ENCODE measurements around the gene PRPSAP1.
"Not testable (repeated sequence)": the region's sequence is repeated elsewhere in the genome, so short reads cannot be mapped to it uniquely, and the experiment has no call there.

The PRPSAP1 gene

GRCh38 chr17:76359375-76359774 is 5.7 kb upstream of the PRPSAP1 start:
- DNase-seq (ENCODE audit: low spot score): no peak

GRCh38 chr17:76357597-76358158 is 4.0 kb upstream of the PRPSAP1 start:
- DNase-seq (ENCODE audit: low spot score): no peak

GRCh38 chr17:76356803-76357456 is 3.2 kb upstream of the PRPSAP1 start:
- no peak for DNase-seq (ENCODE audit: low spot score)

GRCh38 chr17:76354747-76355310 is 1.1 kb upstream of the PRPSAP1 start:
- DNase-seq (ENCODE audit: low spot score): no peak

- no peak for DNase-seq (ENCODE audit: low spot score)
Measured at GRCh38 chr17:76354317-76354729, 607 bp upstream of the PRPSAP1 start.

GRCh38 chr17:76353004-76353598 is 615 bp downstream of the PRPSAP1 start:
- no peak for DNase-seq (ENCODE audit: low spot score)

GRCh38 chr17:76351526-76352071 is 2.1 kb downstream of the PRPSAP1 start:
- DNase-seq (ENCODE audit: low spot score): no peak

GRCh38 chr17:76350463-76350862 is 3.3 kb downstream of the PRPSAP1 start:
- DNase-seq (ENCODE audit: low spot score): no peak

GRCh38 chr17:76346936-76347335 is 6.8 kb downstream of the PRPSAP1 start:
- not testable (repeated sequence) for DNase-seq (ENCODE audit: low spot score)

- DNase-seq (ENCODE audit: low spot score): no peak
Measured at GRCh38 chr17:76345377-76345974, 8.2 kb downstream of the PRPSAP1 start.

- DNase-seq (ENCODE audit: low spot score): no peak
Measured at GRCh38 chr17:76343106-76343505, 10.6 kb downstream of the PRPSAP1 start.

- DNase-seq (ENCODE audit: low spot score): no peak
Measured at GRCh38 chr17:76341301-76341700, 12.4 kb downstream of the PRPSAP1 start.

- DNase-seq (ENCODE audit: low spot score): no peak
Measured at GRCh38 chr17:76337413-76337777, 16.3 kb downstream of the PRPSAP1 start.

GRCh38 chr17:76336756-76337412 is 16.8 kb downstream of the PRPSAP1 start:
- DNase-seq (ENCODE audit: low spot score): no peak

- no peak for DNase-seq (ENCODE audit: low spot score)
Measured at GRCh38 chr17:76335716-76336381, 17.9 kb downstream of the PRPSAP1 start.

GRCh38 chr17:76333673-76334505 is 19.8 kb downstream of the PRPSAP1 start:
- no peak for DNase-seq (ENCODE audit: low spot score)

- DNase-seq (ENCODE audit: low spot score): no peak
Measured at GRCh38 chr17:76331083-76331482, 22.6 kb downstream of the PRPSAP1 start.

GRCh38 chr17:76329664-76330063 is 24.1 kb downstream of the PRPSAP1 start:
- no peak for DNase-seq (ENCODE audit: low spot score)

- no peak for DNase-seq (ENCODE audit: low spot score)
Measured at GRCh38 chr17:76327696-76328095, 26.0 kb downstream of the PRPSAP1 start.

- DNase-seq (ENCODE audit: low spot score): no peak
Measured at GRCh38 chr17:76326306-76326705, 27.4 kb downstream of the PRPSAP1 start.

GRCh38 chr17:76318586-76318985 is 35.1 kb downstream of the PRPSAP1 start:
- no peak for DNase-seq (ENCODE audit: low spot score)
